ENCODE measurements around the gene GPRIN1. TPM values are rescaled to one million over a fixed set of nuclear protein-coding genes. Genes with fewer than 3 reads are reported as not detected.

GPRIN1 gene
- total RNA-seq, 1 experiment from 2014 or later: 8.5 TPM

GRCh38 chr5:176578391-176578808 is 31.6 kb downstream of the GPRIN1 start (continued):
- TF ChIP-seq, protein P1, sequence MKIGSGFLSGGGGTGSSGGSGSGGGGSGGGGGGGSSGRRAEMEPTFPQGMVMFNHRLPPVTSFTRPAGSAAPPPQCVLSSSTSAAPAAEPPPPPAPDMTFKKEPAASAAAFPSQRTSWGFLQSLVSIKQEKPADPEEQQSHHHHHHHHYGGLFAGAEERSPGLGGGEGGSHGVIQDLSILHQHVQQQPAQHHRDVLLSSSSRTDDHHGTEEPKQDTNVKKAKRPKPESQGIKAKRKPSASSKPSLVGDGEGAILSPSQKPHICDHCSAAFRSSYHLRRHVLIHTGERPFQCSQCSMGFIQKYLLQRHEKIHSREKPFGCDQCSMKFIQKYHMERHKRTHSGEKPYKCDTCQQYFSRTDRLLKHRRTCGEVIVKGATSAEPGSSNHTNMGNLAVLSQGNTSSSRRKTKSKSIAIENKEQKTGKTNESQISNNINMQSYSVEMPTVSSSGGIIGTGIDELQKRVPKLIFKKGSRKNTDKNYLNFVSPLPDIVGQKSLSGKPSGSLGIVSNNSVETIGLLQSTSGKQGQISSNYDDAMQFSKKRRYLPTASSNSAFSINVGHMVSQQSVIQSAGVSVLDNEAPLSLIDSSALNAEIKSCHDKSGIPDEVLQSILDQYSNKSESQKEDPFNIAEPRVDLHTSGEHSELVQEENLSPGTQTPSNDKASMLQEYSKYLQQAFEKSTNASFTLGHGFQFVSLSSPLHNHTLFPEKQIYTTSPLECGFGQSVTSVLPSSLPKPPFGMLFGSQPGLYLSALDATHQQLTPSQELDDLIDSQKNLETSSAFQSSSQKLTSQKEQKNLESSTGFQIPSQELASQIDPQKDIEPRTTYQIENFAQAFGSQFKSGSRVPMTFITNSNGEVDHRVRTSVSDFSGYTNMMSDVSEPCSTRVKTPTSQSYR (CRISPR knock-in tag; IDR thresholded peaks at IDR 0.05): no peak
- no peak for TF ChIP-seq PREB (CRISPR knock-in tag; IDR thresholded peaks at IDR 0.05; ENCODE audit: borderline replicate concordance)

- TF ChIP-seq ATF2 (CRISPR knock-in tag; IDR thresholded peaks at IDR 0.05; ENCODE audit: borderline replicate concordance, low read depth) (no peak), ELF4 (CRISPR knock-in tag; IDR thresholded peaks at IDR 0.05; ENCODE audit: low read depth) (no peak), IRF1 (CRISPR knock-in tag; IDR thresholded peaks at IDR 0.05) (no peak), FOXK1 (CRISPR knock-in tag; IDR thresholded peaks at IDR 0.05) (no peak)
- TF ChIP-seq, protein P2, sequence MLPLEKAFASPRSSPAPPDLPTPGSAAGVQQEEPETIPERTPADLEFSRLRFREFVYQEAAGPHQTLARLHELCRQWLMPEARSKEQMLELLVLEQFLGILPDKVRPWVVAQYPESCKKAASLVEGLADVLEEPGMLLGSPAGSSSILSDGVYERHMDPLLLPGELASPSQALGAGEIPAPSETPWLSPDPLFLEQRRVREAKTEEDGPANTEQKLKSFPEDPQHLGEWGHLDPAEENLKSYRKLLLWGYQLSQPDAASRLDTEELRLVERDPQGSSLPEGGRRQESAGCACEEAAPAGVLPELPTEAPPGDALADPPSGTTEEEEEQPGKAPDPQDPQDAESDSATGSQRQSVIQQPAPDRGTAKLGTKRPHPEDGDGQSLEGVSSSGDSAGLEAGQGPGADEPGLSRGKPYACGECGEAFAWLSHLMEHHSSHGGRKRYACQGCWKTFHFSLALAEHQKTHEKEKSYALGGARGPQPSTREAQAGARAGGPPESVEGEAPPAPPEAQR (CRISPR knock-in tag; IDR thresholded peaks at IDR 0.05): no peak
- peaks cover 2% of the 10 kb centered on the region for H3K4me1 Mint-ChIP-seq
- CTCF ChIA-PET: interaction anchor here (1.0 to 2.8 kb wide), 15 partner anchors 16 to 848 kb away, joined by 3 to 21 read pairs (median 6); partner anchors contain the start of genes CLTB, RNF44 and TSPAN17
- POLR2A ChIA-PET: interaction anchor here (1.0 kb wide), 1 partner anchor 40 kb away, joined by 3 read pairs; no protein-coding TSS in a partner anchor
- ATAC-seq: no peak
- H3K4me3 Mint-ChIP-seq: no peak overlapping the region
- peaks cover 11% of the 10 kb centered on the region for H3K27me3 Mint-ChIP-seq (ENCODE audit: low read depth)
- H3K27ac Mint-ChIP-seq: no peak overlapping the region
- H3K9me3 Mint-ChIP-seq: no peaks in the 10 kb centered on the region
- no peak for DNase-seq (ENCODE audit: low spot score)
- H3K36me3 Mint-ChIP-seq: no peaks in the 10 kb centered on the region
Measured at GRCh38 chr5:176577312-176578176, 32.4 kb downstream of the GPRIN1 start.

- DNase-seq (ENCODE audit: low spot score) (no peak), ATAC-seq (no peak)
- Mint-ChIP-seq H3K4me1 (peaks cover 2% of the 10 kb centered on the region), H3K9me3 (no peaks in the 10 kb centered on the region), H3K36me3 (no peaks in the 10 kb centered on the region), H3K4me3 (no peak overlapping the region), H3K27me3 (ENCODE audit: low read depth) (peaks cover 15% of the 10 kb centered on the region), H3K27ac (no peak overlapping the region)
- no peak for TF ChIP-seq FOXJ3 (CRISPR knock-in tag; IDR thresholded peaks at IDR 0.05; ENCODE audit: borderline replicate concordance)
- no peak for TF ChIP-seq ZNF416 (CRISPR knock-in tag; IDR thresholded peaks at IDR 0.05)
- no peak for TF ChIP-seq NFATC4 (CRISPR knock-in tag; IDR thresholded peaks at IDR 0.05)
- TF ChIP-seq, protein P3, sequence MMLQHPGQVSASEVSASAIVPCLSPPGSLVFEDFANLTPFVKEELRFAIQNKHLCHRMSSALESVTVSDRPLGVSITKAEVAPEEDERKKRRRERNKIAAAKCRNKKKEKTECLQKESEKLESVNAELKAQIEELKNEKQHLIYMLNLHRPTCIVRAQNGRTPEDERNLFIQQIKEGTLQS (CRISPR knock-in tag; conservative IDR thresholded peaks at IDR 0.05): no peak
- no peak for TF ChIP-seq IRF2 (CRISPR knock-in tag; IDR thresholded peaks at IDR 0.05; ENCODE audit: borderline replicate concordance, low read depth)
- TF ChIP-seq RELA (CRISPR knock-in tag; IDR thresholded peaks at IDR 0.05; ENCODE audit: borderline replicate concordance): no peak
- TF ChIP-seq, protein P4, sequence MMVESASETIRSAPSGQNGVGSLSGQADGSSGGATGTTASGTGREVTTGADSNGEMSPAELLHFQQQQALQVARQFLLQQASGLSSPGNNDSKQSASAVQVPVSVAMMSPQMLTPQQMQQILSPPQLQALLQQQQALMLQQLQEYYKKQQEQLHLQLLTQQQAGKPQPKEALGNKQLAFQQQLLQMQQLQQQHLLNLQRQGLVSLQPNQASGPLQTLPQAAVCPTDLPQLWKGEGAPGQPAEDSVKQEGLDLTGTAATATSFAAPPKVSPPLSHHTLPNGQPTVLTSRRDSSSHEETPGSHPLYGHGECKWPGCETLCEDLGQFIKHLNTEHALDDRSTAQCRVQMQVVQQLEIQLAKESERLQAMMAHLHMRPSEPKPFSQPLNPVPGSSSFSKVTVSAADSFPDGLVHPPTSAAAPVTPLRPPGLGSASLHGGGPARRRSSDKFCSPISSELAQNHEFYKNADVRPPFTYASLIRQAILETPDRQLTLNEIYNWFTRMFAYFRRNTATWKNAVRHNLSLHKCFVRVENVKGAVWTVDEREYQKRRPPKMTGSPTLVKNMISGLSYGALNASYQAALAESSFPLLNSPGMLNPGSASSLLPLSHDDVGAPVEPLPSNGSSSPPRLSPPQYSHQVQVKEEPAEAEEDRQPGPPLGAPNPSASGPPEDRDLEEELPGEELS (CRISPR knock-in tag; IDR thresholded peaks at IDR 0.05): no peak
- TF ChIP-seq ETV6 (CRISPR knock-in tag; IDR thresholded peaks at IDR 0.05): no peak
- ChIA-PET CTCF (no interaction called here), POLR2A (no interaction called here)
Measured at GRCh38 chr5:176575488-176576422, 34.2 kb downstream of the GPRIN1 start.

Data from WTC11 (cell line).